Panc1 (cell line): ENCODE measurements around the gene HOXA11. TPM values are rescaled to one million over a fixed set of nuclear protein-coding genes. Genes with fewer than 3 reads are reported as not detected.

ENCODE experiments used
- ATAC-seq: fragments of 200-7000 bp; cut with Tn5 transposase; 2 replicates; pipeline ENCODE4 v1.9.1; 2020; ENCODE audit warnings: mild to moderate bottlenecking, moderate library complexity
- BruUV-seq: library from RNA; stranded (reverse); fragments of 400-500 nt; replicated peaks from 2 replicates; lab custom pipeline; 2021; lab: Mats Ljungman, UMichigan
- CTCF ChIA-PET: fragments of 300-600 bp; sonication (Branson Sonifier 250); formaldehyde crosslinking; loops from one replicate; lab custom pipeline; 2022; ENCODE audit warnings: antibody characterized with exemption; lab: Charles Lee
- POLR2A ChIA-PET: fragments of 300-600 bp; sonication (Branson Sonifier 250); formaldehyde crosslinking; loops from one replicate; lab custom pipeline; 2022; ENCODE audit warnings: antibody characterized with exemption; lab: Charles Lee
- DNase-seq: peaks from one replicate; pipeline ENCODE4 v3.0.0-alpha.2; 2010; ENCODE audit warnings: low read depth, low spot score
- H3K27ac ChIP-seq: 2 replicates; pipeline ENCODE4 v1.5.1; 2011; ENCODE audit warnings: mild to moderate bottlenecking, low read length, inconsistent platforms
- H3K27me3 ChIP-seq: fragments of 200-500 bp; sonication (Bioruptor generic); 2 replicates; pipeline ENCODE4 v1.6.0; 2014; ENCODE audit warnings: low read length, inconsistent platforms; ENCODE audit not compliant: control insufficient read depth, insufficient read depth
- H3K36me3 ChIP-seq: fragments of 200-500 bp; sonication (Bioruptor generic); 2 replicates; pipeline ENCODE4 v1.5.1; 2014; ENCODE audit warnings: inconsistent platforms, mild to moderate bottlenecking, low read length, moderate library complexity; ENCODE audit not compliant: control insufficient read depth, insufficient read depth
- H3K4me1 ChIP-seq: 2 replicates; pipeline ENCODE4 v1.5.1; 2011; ENCODE audit warnings: inconsistent platforms, mild to moderate bottlenecking, low read length, moderate library complexity; ENCODE audit not compliant: control insufficient read depth, insufficient read depth
- H3K4me3 ChIP-seq, 2 experiments: 2 replicates each; pipeline ENCODE4 v1.5.1; 2011 to 2012; ENCODE audit warnings: low read depth in 2 of 2, low read length in 2 of 2, mild to moderate bottlenecking in 2 of 2, inconsistent platforms in 1 of 2, moderate library complexity in 1 of 2
- H3K9me3 ChIP-seq: fragments of 200-500 bp; sonication (Bioruptor generic); 2 replicates; pipeline ENCODE4 v1.5.1; 2014; ENCODE audit warnings: low read depth, mild to moderate bottlenecking, inconsistent platforms, low read length, moderate library complexity; ENCODE audit not compliant: control insufficient read depth, insufficient read depth
- CTCF ChIP-seq: fragments of 450-650 bp; IDR thresholded peaks from 2 replicates; pipeline ENCODE4 v1.5.1; 2017; ENCODE audit warnings: mild to moderate bottlenecking
- POLR2AphosphoS5 ChIP-seq: IDR thresholded peaks from 2 replicates; pipeline ENCODE4 v1.6.1; 2012; ENCODE audit warnings: mild to moderate bottlenecking, low read depth, low read length, moderate library complexity
- REST ChIP-seq, 2 experiments: IDR thresholded peaks; 2 replicates each; pipeline ENCODE4 v1.6.1; 2011 to 2012; ENCODE audit warnings: low read depth in 2 of 2, control low read depth in 1 of 2, low read length in 1 of 2, mild to moderate bottlenecking in 1 of 2, moderate library complexity in 1 of 2; ENCODE audit not compliant: insufficient read depth in 1 of 2
- SIN3A ChIP-seq: IDR thresholded peaks from 2 replicates; pipeline ENCODE4 v1.6.1; 2012; ENCODE audit warnings: low read depth, mild to moderate bottlenecking, low read length, moderate library complexity, borderline replicate concordance; ENCODE audit not compliant: insufficient read depth
- TCF7L2 ChIP-seq: IDR thresholded peaks from 2 replicates; pipeline ENCODE4 v1.6.1; 2011; ENCODE audit warnings: mild to moderate bottlenecking, low read depth, low read length, inconsistent platforms
- in situ Hi-C: cut with HindIII; loops from 2 replicates; pipeline ENCODE4 v1.10.0; 2016; ENCODE audit warnings: low sequenced_read_pairs, low pct_unique_long_range_greater_than_20kb
- intact Hi-C: fragments of 100-400 bp; cut with micrococcal nuclease; formaldehyde crosslinking; loops from one replicate; pipeline ENCODE4 v1.10.0; 2022; ENCODE audit not compliant: unreplicated experiment
- total RNA-seq: library from RNA; stranded (reverse); gene quantifications from one replicate; pipeline ENCODE4 v1.2.1, GENCODE V29; 2021; ENCODE audit not compliant: unreplicated experiment

Gene HOXA11
- total RNA-seq, 1 experiment from 2014 or later, result 0.57 TPM

- Histone ChIP-seq H3K4me1 (peaks cover 17% of the 10 kb centered on the region), H3K27me3 (no peaks in the 10 kb centered on the region; the same call in 1 of the 2 replicates), H3K4me3 (peak overlapping the region; percentile 49 to 59), H3K27ac (peak overlapping the region; percentile 0; the same call in 1 of the 2 replicates), H3K9me3 (no peaks in the 10 kb centered on the region), H3K36me3 (peaks cover 2% of the 10 kb centered on the region; the same call in 1 of the 2 replicates)
- POLR2A ChIA-PET, result no interaction called here
- no TSS peak for BruUV-seq
- in situ Hi-C loops, result no loop called here
- DNase-seq, result no peak
- CTCF ChIA-PET, result interaction anchor here (1.1 kb wide), 1 partner anchor 893 kb away, joined by 5 read pairs; no protein-coding TSS in a partner anchor
- TF ChIP-seq POLR2AphosphoS5 (no peak), TCF7L2 (no peak), CTCF (no peak), REST (IDR thresholded peaks at IDR 0.05; ENCODE audit: insufficient read depth in 1 of 2, low read depth in 2 of 2, low read length in 1 of 2) (no peak), SIN3A (no peak)
- intact Hi-C loops, result no loop called here
- ATAC-seq, result peak; percentile 24
These were observed 15.9 kb upstream of the HOXA11 start for GRCh38 chr7:27200761-27201579.

GRCh38 chr7:27199849-27200760, 15.1 kb upstream of the HOXA11 start, which contains the start of gene HOXA13:
HOXA13 (minus strand) TSS chr7:27200091; CDS start chr7:27200077, 14 bp downstream.
- DNase-seq, result no peak
- H3K4me1 ChIP-seq, result peaks cover 17% of the 10 kb centered on the region
- in situ Hi-C loops (no loop called here), intact Hi-C loops (loop anchor here (5.0 kb wide), 3 partner anchors 407 to 897 kb away; no protein-coding TSS in a partner anchor)
- H3K27ac ChIP-seq, result peak within 1 kb of the TSS; percentile 0; the same call in 1 of the 2 replicates
- peak; percentile 92 for ATAC-seq
- no TSS peak for BruUV-seq
- no peaks in the 10 kb centered on the region; the same call in 1 of the 2 replicates for H3K27me3 ChIP-seq
- no peaks in the 10 kb centered on the region for H3K9me3 ChIP-seq
- ChIA-PET CTCF (interaction anchor here (0.6 to 1.1 kb wide), 2 partner anchors 255 to 894 kb away, joined by 3 to 5 read pairs; no protein-coding TSS in a partner anchor), POLR2A (interaction anchor here (0.6 kb wide), 2 partner anchors 60 to 1365 kb away, joined by 3 to 13 read pairs; no protein-coding TSS in a partner anchor)
- H3K36me3 ChIP-seq, result peaks cover 2% of the 10 kb centered on the region; the same call in 1 of the 2 replicates
- no peak for TF ChIP-seq TCF7L2
- no peak for TF ChIP-seq CTCF
- TF ChIP-seq SIN3A, result no peak
- TF ChIP-seq POLR2AphosphoS5, result no peak
- no peak for TF ChIP-seq REST (IDR thresholded peaks at IDR 0.05; ENCODE audit: insufficient read depth in 1 of 2, low read depth in 2 of 2, low read length in 1 of 2)
- peak within 1 kb of the TSS; percentile 49 to 59 for H3K4me3 ChIP-seq
